GM10266 (cell line): ENCODE data around the gene TEKTIP1.

Experiments
- DNase-seq: peaks from one replicate; pipeline ENCODE4 v3.0.0; 2012; ENCODE audit errors: extremely low spot score
- TF ChIP-seq, protein P1 (sequence below): IDR thresholded peaks from 2 replicates; pipeline ENCODE4 v1.5.1; 2012; ENCODE audit warnings: mild to moderate bottlenecking, low read depth; ENCODE audit not compliant: control insufficient read depth, insufficient read depth; ENCODE audit errors: missing control alignments

The TEKTIP1 gene

DNA sequence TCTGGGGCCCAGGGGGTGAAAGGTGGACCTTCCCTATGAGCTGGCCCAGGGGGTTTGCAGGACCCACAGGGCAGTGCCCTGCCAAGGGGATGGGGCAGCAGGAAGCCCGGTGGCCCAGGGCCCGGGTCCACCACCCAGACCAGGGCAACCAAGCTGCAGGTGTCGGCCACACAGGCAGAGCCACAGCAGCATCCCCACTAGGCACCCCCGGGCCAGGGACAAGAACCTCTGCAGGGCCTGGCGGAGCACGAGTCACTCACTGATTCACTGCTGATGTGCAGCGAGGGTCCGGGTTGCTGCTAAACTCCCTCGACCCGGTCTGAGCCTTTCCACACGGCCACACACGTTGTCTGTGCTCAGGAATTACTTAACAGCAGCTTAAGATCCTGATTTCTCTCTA lies 24.0 kb upstream of the TEKTIP1 start:
- DNase-seq = no peak
- TF ChIP-seq, protein P1, sequence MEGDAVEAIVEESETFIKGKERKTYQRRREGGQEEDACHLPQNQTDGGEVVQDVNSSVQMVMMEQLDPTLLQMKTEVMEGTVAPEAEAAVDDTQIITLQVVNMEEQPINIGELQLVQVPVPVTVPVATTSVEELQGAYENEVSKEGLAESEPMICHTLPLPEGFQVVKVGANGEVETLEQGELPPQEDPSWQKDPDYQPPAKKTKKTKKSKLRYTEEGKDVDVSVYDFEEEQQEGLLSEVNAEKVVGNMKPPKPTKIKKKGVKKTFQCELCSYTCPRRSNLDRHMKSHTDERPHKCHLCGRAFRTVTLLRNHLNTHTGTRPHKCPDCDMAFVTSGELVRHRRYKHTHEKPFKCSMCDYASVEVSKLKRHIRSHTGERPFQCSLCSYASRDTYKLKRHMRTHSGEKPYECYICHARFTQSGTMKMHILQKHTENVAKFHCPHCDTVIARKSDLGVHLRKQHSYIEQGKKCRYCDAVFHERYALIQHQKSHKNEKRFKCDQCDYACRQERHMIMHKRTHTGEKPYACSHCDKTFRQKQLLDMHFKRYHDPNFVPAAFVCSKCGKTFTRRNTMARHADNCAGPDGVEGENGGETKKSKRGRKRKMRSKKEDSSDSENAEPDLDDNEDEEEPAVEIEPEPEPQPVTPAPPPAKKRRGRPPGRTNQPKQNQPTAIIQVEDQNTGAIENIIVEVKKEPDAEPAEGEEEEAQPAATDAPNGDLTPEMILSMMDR = no peak

DNA sequence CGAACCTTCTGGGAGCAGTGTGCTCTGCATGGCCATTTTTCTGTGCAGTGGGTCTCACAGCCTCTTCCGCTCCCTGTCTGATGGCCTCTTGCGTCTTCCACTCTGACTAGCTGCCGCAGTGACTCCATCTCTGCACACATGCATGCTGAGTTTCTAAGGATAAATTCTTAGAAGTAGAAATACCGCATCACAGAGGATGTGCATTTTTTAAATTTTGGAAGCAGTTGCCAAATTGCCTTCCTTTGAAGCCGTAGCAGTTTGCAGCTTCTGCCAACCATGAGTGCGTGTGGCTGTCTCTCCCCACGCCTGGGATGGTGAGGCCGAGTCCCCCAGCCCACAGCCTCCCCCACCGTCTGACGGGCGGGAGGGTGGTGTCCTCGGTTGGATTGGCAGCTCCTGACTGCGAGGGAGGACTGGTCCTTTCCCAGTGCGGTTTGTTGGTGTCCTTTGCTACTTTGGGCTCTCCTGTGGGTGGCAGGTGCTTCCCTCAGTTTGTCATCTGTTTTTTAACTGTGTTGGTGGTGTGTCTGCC lies 23.0 kb upstream of the TEKTIP1 start:
- DNase-seq = no peak
- TF ChIP-seq, protein P1 = no peak

DNA sequence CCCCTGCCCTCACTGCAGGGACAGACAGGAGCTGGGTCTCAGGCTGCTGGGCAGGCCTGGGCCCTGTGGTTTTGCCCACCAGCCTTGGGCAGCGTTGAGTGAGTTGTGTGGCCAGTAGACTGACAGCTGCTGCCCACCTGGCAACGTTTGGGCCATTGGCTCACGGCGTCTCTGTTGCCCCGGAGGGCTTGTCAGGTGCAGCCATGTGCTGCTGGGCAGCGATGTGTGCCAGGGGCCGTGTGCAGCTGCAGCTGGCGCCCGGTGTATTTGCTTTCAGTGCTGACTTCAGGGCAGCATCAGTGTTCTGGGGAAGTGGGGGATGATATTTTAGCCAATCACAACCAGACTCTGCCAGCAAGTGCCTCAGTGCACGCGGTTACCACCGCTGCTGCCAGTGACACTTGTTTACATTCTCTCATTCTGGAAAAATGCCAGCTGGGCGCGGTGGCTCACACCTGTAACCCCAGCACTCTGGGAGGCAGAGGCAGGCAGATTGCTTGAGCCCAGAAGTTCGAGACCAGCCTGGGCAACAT lies 22.2 kb upstream of the TEKTIP1 start:
- TF ChIP-seq, protein P1 = no peak
- DNase-seq = no peak

DNA sequence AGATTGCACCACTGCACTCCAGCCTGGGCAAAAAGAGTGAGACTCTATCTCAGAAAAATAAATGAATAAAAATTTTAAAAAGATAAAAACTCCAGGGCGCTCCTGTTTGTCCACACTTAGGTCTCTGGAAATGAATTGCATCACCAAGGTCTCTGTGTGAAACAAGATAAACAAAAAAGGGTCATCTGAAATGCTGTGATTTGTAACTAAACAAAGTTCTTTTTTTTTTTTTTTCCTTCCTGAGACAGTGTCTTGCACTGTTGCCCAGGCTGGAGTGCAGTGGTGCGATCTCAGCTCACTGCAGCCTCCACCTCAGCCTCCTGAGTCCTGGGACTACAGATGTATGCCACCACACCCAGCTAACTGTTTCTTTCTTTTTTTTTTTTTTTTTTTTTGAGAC lies 21.3 kb upstream of the TEKTIP1 start:
- no peak for DNase-seq
- TF ChIP-seq, protein P1 = no peak

DNA sequence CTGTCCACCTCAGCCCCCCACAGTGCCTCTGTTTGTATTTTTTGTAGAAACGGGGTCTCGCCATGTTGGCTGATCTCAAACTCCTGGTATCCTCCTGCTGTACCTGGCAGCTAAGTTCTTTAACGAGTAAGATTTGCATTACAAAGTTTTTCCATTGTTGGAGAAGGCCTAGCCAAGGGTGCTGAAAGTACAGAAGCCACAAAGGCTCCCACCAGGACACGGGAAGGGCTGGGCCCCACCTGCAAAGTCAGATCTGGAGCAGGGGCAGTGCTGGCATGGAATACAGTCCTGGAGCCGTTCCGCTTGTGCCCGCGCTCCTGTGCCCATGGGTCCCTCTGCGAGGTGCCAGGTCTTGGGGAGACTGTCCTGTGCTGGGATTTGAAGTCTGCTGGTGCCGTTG lies 20.7 kb upstream of the TEKTIP1 start:
- TF ChIP-seq, protein P1 = no peak
- DNase-seq = no peak

DNA sequence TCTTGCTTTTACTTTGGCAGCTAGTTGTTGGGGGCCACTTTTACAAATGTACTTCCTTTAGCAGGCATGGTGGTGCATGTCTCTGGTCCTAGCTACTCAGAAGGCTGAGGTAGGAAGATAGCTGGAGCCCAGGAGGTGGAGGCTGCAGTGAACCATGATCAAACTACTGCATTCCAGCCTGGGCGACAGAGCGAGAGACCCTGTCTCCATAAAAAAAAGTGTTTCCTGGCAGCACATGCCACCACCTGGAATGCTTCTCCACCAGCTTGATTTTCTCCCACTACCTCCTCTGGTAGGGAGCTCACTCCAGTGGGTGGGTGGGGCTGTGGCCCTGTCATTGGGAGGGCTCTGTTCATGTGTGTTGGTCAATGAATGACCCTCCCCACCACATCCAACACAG lies 20.3 kb upstream of the TEKTIP1 start:
- DNase-seq = no peak
- TF ChIP-seq, protein P1 = no peak

DNA sequence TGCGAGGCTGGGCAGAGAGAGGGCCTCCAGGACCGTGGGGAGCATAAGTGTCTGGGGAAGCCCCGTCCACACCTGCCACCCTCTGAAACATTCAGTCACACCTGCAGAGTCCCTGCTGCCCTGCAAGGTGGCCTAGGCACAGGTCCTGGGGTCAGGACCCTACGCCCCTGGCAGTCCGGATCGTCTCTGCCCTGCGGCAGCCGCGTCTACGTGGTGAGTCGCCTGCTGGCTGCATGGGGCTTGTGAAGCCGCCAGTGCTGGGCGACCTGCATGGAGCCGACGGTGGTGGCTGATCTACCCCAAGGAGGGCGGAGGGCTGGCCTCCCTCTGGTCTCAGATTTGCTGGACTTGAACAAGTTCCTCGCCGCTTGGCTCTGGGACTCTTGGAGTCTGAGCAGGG lies 19.8 kb upstream of the TEKTIP1 start:
- DNase-seq = no peak
- TF ChIP-seq, protein P1 = no peak
